ENCODE results near the gene SMYD3.

Gene SMYD3

DNA sequence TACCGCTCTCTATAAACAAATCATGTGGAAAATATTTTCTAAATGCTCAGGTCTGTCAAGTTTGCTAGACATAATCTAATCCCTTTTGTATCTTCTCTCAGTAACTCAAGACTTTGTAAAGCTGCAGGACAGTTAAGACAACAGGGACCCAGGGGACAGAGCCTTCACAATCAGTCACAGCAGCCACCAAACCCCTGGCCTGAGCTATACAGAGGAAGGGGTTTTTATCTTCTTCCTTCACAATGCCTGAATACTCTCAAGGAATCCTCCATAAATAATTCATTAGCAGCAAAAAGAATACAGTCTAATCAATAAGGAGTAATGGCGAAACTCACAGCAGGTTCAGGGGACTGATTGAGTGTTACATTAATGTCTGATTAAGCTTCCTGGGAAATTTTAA lies 368.3 kb downstream of the SMYD3 start:
- POLR2A ChIA-PET = no interaction called here
- no peak for TF ChIP-seq FOXA1 (IDR thresholded peaks at IDR 0.05)
- TF ChIP-seq BHLHE40 (IDR thresholded peaks at IDR 0.05; ENCODE audit: borderline replicate concordance) = no peak
- TF ChIP-seq SUZ12 (IDR thresholded peaks at IDR 0.05) = no peak
- no peak for TF ChIP-seq CTBP1 (IDR thresholded peaks at IDR 0.05; ENCODE audit: borderline replicate concordance)
- no peak for TF ChIP-seq FOXM1 (IDR thresholded peaks at IDR 0.05; ENCODE audit: borderline replicate concordance)
- TF ChIP-seq SP1 (IDR thresholded peaks at IDR 0.05) = no peak
- TF ChIP-seq LEF1 (IDR thresholded peaks at IDR 0.05; ENCODE audit: borderline replicate concordance) = no peak
- TF ChIP-seq FOXK2 (IDR thresholded peaks at IDR 0.05) = no peak
- no peak for DNase-seq (ENCODE audit: extremely low spot score)
- CTCF ChIA-PET = no interaction called here

GRCh38 chr1:246136477-246136876 lies 370.6 kb downstream of the SMYD3 start:
- ChIA-PET CTCF (no interaction called here), POLR2A (no interaction called here)
- DNase-seq (ENCODE audit: extremely low spot score) = no peak
- TF ChIP-seq CTBP1 (IDR thresholded peaks at IDR 0.05; ENCODE audit: borderline replicate concordance) = no peak
- no peak for TF ChIP-seq BHLHE40 (IDR thresholded peaks at IDR 0.05; ENCODE audit: borderline replicate concordance)
- no peak for TF ChIP-seq HDGF (IDR thresholded peaks at IDR 0.05; ENCODE audit: borderline replicate concordance)
- TF ChIP-seq SUZ12 (IDR thresholded peaks at IDR 0.05) = no peak
- no peak for TF ChIP-seq ARNT (IDR thresholded peaks at IDR 0.05)
- no peak for TF ChIP-seq TARDBP (IDR thresholded peaks at IDR 0.05)
- TF ChIP-seq ZNF384 (IDR thresholded peaks at IDR 0.05) = no peak
- TF ChIP-seq L3MBTL2 (conservative IDR thresholded peaks at IDR 0.05) = no peak
- no peak for TF ChIP-seq SP1 (IDR thresholded peaks at IDR 0.05)
- no peak for TF ChIP-seq FOXM1 (IDR thresholded peaks at IDR 0.05; ENCODE audit: borderline replicate concordance)
- no peak for TF ChIP-seq ELF4 (IDR thresholded peaks at IDR 0.05)
- no peak for TF ChIP-seq LEF1 (IDR thresholded peaks at IDR 0.05; ENCODE audit: borderline replicate concordance)

- no peak for DNase-seq (ENCODE audit: extremely low spot score)
- ChIA-PET POLR2A (no interaction called here), CTCF (no interaction called here)
- TF ChIP-seq ZNF384 (IDR thresholded peaks at IDR 0.05) (no peak), SUZ12 (IDR thresholded peaks at IDR 0.05) (no peak), HDGF (IDR thresholded peaks at IDR 0.05; ENCODE audit: borderline replicate concordance) (no peak), TARDBP (IDR thresholded peaks at IDR 0.05) (no peak), FOXA1 (IDR thresholded peaks at IDR 0.05) (no peak), LEF1 (IDR thresholded peaks at IDR 0.05; ENCODE audit: borderline replicate concordance) (no peak), ELF4 (IDR thresholded peaks at IDR 0.05) (no peak), ARNT (IDR thresholded peaks at IDR 0.05) (no peak), NFRKB (IDR thresholded peaks at IDR 0.05) (no peak), FOXM1 (IDR thresholded peaks at IDR 0.05; ENCODE audit: borderline replicate concordance) (no peak), SP1 (IDR thresholded peaks at IDR 0.05) (no peak), BHLHE40 (IDR thresholded peaks at IDR 0.05; ENCODE audit: borderline replicate concordance) (no peak), FOXK2 (IDR thresholded peaks at IDR 0.05) (no peak), L3MBTL2 (conservative IDR thresholded peaks at IDR 0.05) (no peak), CTBP1 (IDR thresholded peaks at IDR 0.05; ENCODE audit: borderline replicate concordance) (no peak)
- TF ChIP-seq, protein P1, sequence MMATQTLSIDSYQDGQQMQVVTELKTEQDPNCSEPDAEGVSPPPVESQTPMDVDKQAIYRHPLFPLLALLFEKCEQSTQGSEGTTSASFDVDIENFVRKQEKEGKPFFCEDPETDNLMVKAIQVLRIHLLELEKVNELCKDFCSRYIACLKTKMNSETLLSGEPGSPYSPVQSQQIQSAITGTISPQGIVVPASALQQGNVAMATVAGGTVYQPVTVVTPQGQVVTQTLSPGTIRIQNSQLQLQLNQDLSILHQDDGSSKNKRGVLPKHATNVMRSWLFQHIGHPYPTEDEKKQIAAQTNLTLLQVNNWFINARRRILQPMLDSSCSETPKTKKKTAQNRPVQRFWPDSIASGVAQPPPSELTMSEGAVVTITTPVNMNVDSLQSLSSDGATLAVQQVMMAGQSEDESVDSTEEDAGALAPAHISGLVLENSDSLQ (IDR thresholded peaks at IDR 0.05) = no peak
Observed at GRCh38 chr1:246134789-246135188, 372.3 kb downstream of the SMYD3 start.

GRCh38 chr1:246131095-246131494 lies 376.0 kb downstream of the SMYD3 start:
- TF ChIP-seq FOXA1 (IDR thresholded peaks at IDR 0.05) = no peak
- TF ChIP-seq FOXK2 (IDR thresholded peaks at IDR 0.05) = no peak
- no peak for TF ChIP-seq HDGF (IDR thresholded peaks at IDR 0.05; ENCODE audit: borderline replicate concordance)
- TF ChIP-seq FOXM1 (IDR thresholded peaks at IDR 0.05; ENCODE audit: borderline replicate concordance) = no peak
- no peak for TF ChIP-seq CTBP1 (IDR thresholded peaks at IDR 0.05; ENCODE audit: borderline replicate concordance)
- TF ChIP-seq L3MBTL2 (conservative IDR thresholded peaks at IDR 0.05) = no peak
- POLR2A ChIA-PET = no interaction called here
- no peak for DNase-seq (ENCODE audit: extremely low spot score)
- CTCF ChIA-PET = no interaction called here

DNA sequence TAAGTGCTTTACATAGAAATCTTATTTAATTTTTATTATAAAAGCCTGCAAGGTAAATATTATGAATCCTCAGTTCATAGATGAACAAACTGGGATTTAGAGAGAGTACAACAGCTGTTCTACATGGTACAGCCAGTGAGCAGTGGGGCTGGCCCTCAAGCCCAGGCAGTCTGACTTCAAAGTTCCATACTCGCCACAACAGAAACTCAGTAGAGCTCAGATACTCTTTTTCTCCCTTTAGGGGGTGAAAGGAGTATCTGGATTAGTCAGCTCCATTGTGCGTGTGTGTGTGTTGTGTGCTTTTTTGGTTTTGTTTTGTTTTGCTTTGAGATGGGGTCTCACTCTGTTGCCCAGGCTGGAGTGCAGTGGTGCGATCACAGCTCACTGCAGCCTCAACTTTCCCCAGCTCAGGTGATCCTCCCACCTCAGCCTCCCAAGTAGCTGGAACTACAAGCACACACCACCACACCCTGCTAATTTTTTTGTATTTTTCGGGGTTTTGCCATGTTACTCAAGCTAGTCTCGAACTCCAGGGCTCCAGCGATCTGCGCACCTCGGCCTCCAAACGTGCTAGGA lies 378.5 kb downstream of the SMYD3 start:
- POLR2A ChIA-PET = no interaction called here
- no peak for DNase-seq (ENCODE audit: extremely low spot score)
- CTCF ChIA-PET = no interaction called here

GRCh38 chr1:246126580-246126979 lies 380.5 kb downstream of the SMYD3 start:
- POLR2A ChIA-PET = no interaction called here
- no peak for DNase-seq (ENCODE audit: extremely low spot score)
- TF ChIP-seq HDGF (IDR thresholded peaks at IDR 0.05; ENCODE audit: borderline replicate concordance) (no peak), ARNT (IDR thresholded peaks at IDR 0.05) (no peak), TARDBP (IDR thresholded peaks at IDR 0.05) (no peak), LEF1 (IDR thresholded peaks at IDR 0.05; ENCODE audit: borderline replicate concordance) (no peak), SUZ12 (IDR thresholded peaks at IDR 0.05) (no peak), NFRKB (IDR thresholded peaks at IDR 0.05) (no peak), SP1 (IDR thresholded peaks at IDR 0.05) (no peak), ELF4 (IDR thresholded peaks at IDR 0.05) (no peak), BHLHE40 (IDR thresholded peaks at IDR 0.05; ENCODE audit: borderline replicate concordance) (no peak), FOXA1 (IDR thresholded peaks at IDR 0.05) (no peak), L3MBTL2 (conservative IDR thresholded peaks at IDR 0.05) (no peak), FOXM1 (IDR thresholded peaks at IDR 0.05; ENCODE audit: borderline replicate concordance) (no peak), ZNF384 (IDR thresholded peaks at IDR 0.05) (no peak), FOXK2 (IDR thresholded peaks at IDR 0.05) (no peak), CTBP1 (IDR thresholded peaks at IDR 0.05; ENCODE audit: borderline replicate concordance) (no peak)
- TF ChIP-seq, protein P1 (IDR thresholded peaks at IDR 0.05) = no peak
- CTCF ChIA-PET = no interaction called here

More for the DNA sequence above, 378.5 kb downstream of the SMYD3 start:
- TF ChIP-seq ARNT (IDR thresholded peaks at IDR 0.05) (no peak), SP1 (IDR thresholded peaks at IDR 0.05) (no peak), L3MBTL2 (conservative IDR thresholded peaks at IDR 0.05) (no peak), HDGF (IDR thresholded peaks at IDR 0.05; ENCODE audit: borderline replicate concordance) (no peak), ELF4 (IDR thresholded peaks at IDR 0.05) (no peak), LEF1 (IDR thresholded peaks at IDR 0.05; ENCODE audit: borderline replicate concordance) (no peak), FOXM1 (IDR thresholded peaks at IDR 0.05; ENCODE audit: borderline replicate concordance) (no peak), TARDBP (IDR thresholded peaks at IDR 0.05) (no peak), FOXA1 (IDR thresholded peaks at IDR 0.05) (no peak), ZNF384 (IDR thresholded peaks at IDR 0.05) (no peak), SUZ12 (IDR thresholded peaks at IDR 0.05) (no peak), NFRKB (IDR thresholded peaks at IDR 0.05) (no peak), CTBP1 (IDR thresholded peaks at IDR 0.05; ENCODE audit: borderline replicate concordance) (no peak), FOXK2 (IDR thresholded peaks at IDR 0.05) (no peak), BHLHE40 (IDR thresholded peaks at IDR 0.05; ENCODE audit: borderline replicate concordance) (no peak)
- TF ChIP-seq, protein P1 (IDR thresholded peaks at IDR 0.05) = no peak

All from HEK293T (cell line).